Natural killer cell (primary cell): ENCODE measurements around the gene TTLL4. TPM values are rescaled to one million over a fixed set of nuclear protein-coding genes. Genes with fewer than 3 reads are reported as not detected.
A peak's percentile ranks its signal among the peaks of the same experiment; 100 is the strongest.

Experiments
- ATAC-seq, 3 donors: fragments of 150-1000 bp in 2 of 3; fragments of 200-7000 bp in 1 of 3; cut with Tn5 transposase; 1 replicate in 1 of 3; 2 replicates in 2 of 3; pipeline ENCODE4 v1.10.0; 2021; ENCODE audit warnings: mild to moderate bottlenecking in 2 of 3, moderate library complexity in 2 of 3
- DNase-seq, 2 donors: peaks; one replicate each; pipeline versions ENCODE4 v3.0.0 to v3.0.0-alpha.2; 2013 to 2021; ENCODE audit warnings: mixed read lengths in 1 of 2
- H3K27ac ChIP-seq: one replicate; pipeline ENCODE4 v1.5.1; 2013; ENCODE audit warnings: mild to moderate bottlenecking, low read length
- H3K27me3 ChIP-seq: one replicate; pipeline ENCODE4 v1.6.1; 2013; ENCODE audit warnings: low read length; ENCODE audit not compliant: control insufficient read depth, insufficient read depth
- H3K36me3 ChIP-seq: one replicate; pipeline ENCODE4 v1.6.1; 2013; ENCODE audit warnings: low read length; ENCODE audit not compliant: control insufficient read depth, insufficient read depth
- H3K4me1 ChIP-seq: one replicate; pipeline ENCODE4 v1.6.1; 2013; ENCODE audit warnings: low read length; ENCODE audit not compliant: control insufficient read depth, insufficient read depth
- H3K4me3 ChIP-seq: one replicate; pipeline ENCODE4 v1.5.1; 2013; ENCODE audit warnings: low read length
- H3K9me3 ChIP-seq: one replicate; pipeline ENCODE4 v1.6.1; 2013; ENCODE audit warnings: low read length; ENCODE audit not compliant: control insufficient read depth, insufficient read depth
- H3K27ac Mint-ChIP-seq, 2 donors: one replicate each; pipeline ENCODE4 v1.8.0; 2022; ENCODE audit warnings: mild to moderate bottlenecking in 2 of 2, mixed read lengths in 2 of 2, moderate library complexity in 1 of 2
- H3K27me3 Mint-ChIP-seq, 2 donors: one replicate each; pipeline ENCODE4 v1.8.0; 2022; ENCODE audit warnings: low read depth in 2 of 2, mixed read lengths in 2 of 2
- H3K36me3 Mint-ChIP-seq: one replicate; pipeline ENCODE4 v1.8.0; 2022; ENCODE audit warnings: mixed read lengths
- H3K4me1 Mint-ChIP-seq, 2 donors: one replicate each; pipeline ENCODE4 v1.8.0; 2022; ENCODE audit warnings: mixed read lengths in 2 of 2
- H3K4me3 Mint-ChIP-seq: one replicate; pipeline ENCODE4 v1.8.0; 2022; ENCODE audit warnings: mild to moderate bottlenecking, moderate library complexity, mixed read lengths
- H3K9me3 Mint-ChIP-seq, 2 donors: one replicate each; pipeline ENCODE4 v1.8.0; 2022; ENCODE audit warnings: mixed read lengths in 2 of 2
- WGBS: methylation state at CpG from one replicate; pipeline ENCODE4 v1.1.7; 2013; ENCODE audit warnings: missing lambda C conversion rate; ENCODE audit not compliant: insufficient coverage; 5-methylcytosine and 5-hydroxymethylcytosine counted together
- intact Hi-C: fragments of 100-400 bp; cut with micrococcal nuclease; formaldehyde crosslinking; loops from one replicate; pipeline ENCODE4 v1.14.2; 2022
- total RNA-seq, 4 donors: library from RNA; stranded (reverse); fragments of 120-200 nt in 1 of 4; gene quantifications; one replicate each; pipeline versions ENCODE4 v1.2.3 to v1.2.4, GENCODE V29; 2013 to 2022
- TF ChIP-seq, protein P1 (sequence below): fragments of 200-600 bp; IDR thresholded peaks from one replicate; pipeline ENCODE4 v1.8.0; 2022; ENCODE audit warnings: antibody characterized with exemption

The TTLL4 gene
- total RNA-seq, 3 donors from 2014 or later (not counting 1 experiment from before 2014, with no cell fraction given): 20.2 to 25.5 (median 22.8) TPM

DNA sequence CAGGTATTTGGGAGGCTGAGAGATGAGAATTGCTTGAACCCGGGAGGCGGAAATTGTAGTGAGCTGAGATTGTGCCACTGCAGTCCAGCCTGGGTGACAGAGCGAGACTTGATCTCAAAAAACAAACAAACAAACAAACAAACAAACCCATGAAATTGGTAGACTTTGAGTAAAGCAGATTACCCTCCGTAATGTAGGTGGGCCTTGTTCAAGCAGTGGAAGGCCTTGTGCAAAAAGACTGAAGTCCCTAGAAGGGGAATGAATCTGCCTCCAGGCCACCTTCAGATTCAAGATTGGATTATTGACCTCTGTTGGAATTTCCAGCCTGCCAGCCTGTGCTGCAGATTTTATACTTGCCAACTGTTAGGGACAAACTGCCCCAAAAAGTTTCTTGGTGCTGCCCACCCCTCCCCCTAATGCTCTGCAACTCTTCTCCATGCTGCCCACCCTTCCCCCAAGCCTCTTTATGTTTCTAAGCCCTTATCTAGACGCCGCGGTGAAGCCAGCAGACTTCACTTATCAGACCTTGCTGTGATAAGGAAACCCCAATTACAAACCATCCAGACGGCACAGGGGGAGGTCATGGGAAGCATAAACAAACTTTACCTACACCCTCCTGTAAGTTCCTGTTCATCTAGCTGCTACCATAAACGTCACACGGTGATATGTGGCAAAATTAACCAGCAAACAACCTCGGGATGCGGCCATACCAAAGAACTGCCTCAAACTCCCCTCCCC is 88.3 kb downstream of the TTLL4 start:
- Mint-ChIP-seq H3K27me3 (peaks cover 23 to 27% of the 10 kb centered on the region in 2 donors), H3K9me3 (no peaks in the 10 kb centered on the region), H3K4me3 (no peak overlapping the region), H3K27ac (no peak overlapping the region), H3K36me3 (no peaks in the 10 kb centered on the region), H3K4me1 (peaks cover 0 to 5% of the 10 kb centered on the region in 2 donors)
- peaks cover 17% of the 10 kb centered on the region for H3K27me3 ChIP-seq
- no peaks in the 10 kb centered on the region for H3K9me3 ChIP-seq
- H3K4me1 ChIP-seq: peaks cover 3% of the 10 kb centered on the region
- DNase-seq (no peak), ATAC-seq (no peak)
- H3K4me3 ChIP-seq: no peak overlapping the region
- intact Hi-C loops: no loop called here
- WGBS: 33% methylated on average over 11 of the region's 12 CpGs
- H3K36me3 ChIP-seq: no peaks in the 10 kb centered on the region
- no peak overlapping the region for H3K27ac ChIP-seq
- TF ChIP-seq, protein P1, sequence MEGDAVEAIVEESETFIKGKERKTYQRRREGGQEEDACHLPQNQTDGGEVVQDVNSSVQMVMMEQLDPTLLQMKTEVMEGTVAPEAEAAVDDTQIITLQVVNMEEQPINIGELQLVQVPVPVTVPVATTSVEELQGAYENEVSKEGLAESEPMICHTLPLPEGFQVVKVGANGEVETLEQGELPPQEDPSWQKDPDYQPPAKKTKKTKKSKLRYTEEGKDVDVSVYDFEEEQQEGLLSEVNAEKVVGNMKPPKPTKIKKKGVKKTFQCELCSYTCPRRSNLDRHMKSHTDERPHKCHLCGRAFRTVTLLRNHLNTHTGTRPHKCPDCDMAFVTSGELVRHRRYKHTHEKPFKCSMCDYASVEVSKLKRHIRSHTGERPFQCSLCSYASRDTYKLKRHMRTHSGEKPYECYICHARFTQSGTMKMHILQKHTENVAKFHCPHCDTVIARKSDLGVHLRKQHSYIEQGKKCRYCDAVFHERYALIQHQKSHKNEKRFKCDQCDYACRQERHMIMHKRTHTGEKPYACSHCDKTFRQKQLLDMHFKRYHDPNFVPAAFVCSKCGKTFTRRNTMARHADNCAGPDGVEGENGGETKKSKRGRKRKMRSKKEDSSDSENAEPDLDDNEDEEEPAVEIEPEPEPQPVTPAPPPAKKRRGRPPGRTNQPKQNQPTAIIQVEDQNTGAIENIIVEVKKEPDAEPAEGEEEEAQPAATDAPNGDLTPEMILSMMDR: no peak

DNA sequence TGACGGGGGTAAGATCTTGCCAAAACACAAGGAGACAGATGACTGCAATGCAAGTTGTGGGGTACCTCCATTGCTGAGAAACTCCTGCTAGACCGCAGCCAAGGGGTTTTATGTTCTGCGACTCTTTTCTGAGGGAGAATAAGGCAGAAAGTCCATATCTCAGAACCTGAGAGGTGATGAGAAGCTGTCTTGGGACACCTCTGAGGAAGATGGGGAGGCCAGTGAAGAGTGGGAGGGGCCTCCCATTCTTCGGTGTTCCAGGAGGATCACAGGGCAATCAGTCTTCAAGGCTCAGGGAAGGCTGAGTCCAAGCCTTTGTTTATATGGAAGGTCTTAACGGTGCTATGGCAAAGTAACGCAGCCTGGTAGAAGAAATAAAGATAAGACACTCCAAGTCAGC is 89.4 kb downstream of the TTLL4 start:
- 71% methylated on average over 5 of the region's 6 CpGs for WGBS
- Mint-ChIP-seq H3K27me3 (peaks cover 21% of the 10 kb centered on the region in 2 donors), H3K4me3 (no peak overlapping the region), H3K36me3 (no peaks in the 10 kb centered on the region), H3K4me1 (peaks cover 0 to 5% of the 10 kb centered on the region in 2 donors), H3K9me3 (peaks cover 0 to 2% of the 10 kb centered on the region in 2 donors), H3K27ac (no peak overlapping the region)
- Histone ChIP-seq H3K36me3 (no peaks in the 10 kb centered on the region), H3K9me3 (peaks cover 4% of the 10 kb centered on the region), H3K4me3 (no peak overlapping the region), H3K27me3 (peaks cover 27% of the 10 kb centered on the region), H3K27ac (no peak overlapping the region), H3K4me1 (peaks cover 3% of the 10 kb centered on the region)
- intact Hi-C loops: no loop called here
- ATAC-seq (no peak), DNase-seq (no peak)
- TF ChIP-seq, protein P1: no peak

DNA sequence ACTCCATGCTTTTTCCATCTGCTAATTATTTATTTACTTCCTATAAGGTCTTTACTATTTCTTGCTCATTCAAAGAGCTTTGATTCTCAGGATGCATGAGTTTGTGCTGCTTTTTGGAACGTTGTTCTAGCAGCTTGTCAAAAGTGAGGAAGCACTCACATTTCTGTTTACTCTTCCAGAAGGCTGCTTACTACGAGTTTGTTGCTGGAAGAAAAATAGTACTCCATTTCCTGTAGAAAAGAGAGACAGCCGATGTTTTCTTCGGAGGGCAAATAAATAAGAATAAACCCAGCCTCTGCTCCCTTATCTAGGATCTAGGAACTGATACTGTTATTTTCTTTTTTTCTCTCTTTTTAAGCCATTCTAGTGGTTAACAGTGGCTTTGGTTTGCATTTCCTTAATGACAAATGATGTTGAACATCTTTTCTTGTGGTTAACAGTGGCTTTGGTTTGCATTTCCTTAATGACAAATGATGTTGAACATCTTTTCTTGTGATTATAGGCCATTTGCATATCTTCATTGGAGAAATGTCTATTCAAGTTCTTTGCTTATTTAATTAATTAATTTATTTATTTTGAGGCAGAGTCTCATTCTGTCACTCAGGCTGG is 91.9 kb downstream of the TTLL4 start:
- DNase-seq (peak in 1 of 2 donors; percentile 54), ATAC-seq (peak in 2 of 3 donors; percentile 35)
- Mint-ChIP-seq H3K36me3 (no peaks in the 10 kb centered on the region), H3K27ac (no peak overlapping the region), H3K27me3 (peaks cover 24 to 31% of the 10 kb centered on the region in 2 donors), H3K4me1 (peaks cover 0 to 5% of the 10 kb centered on the region in 2 donors), H3K9me3 (peaks cover 2 to 5% of the 10 kb centered on the region in 2 donors), H3K4me3 (no peak overlapping the region)
- Histone ChIP-seq H3K27ac (no peak overlapping the region), H3K36me3 (no peaks in the 10 kb centered on the region), H3K4me1 (peaks cover 3% of the 10 kb centered on the region), H3K27me3 (peaks cover 27% of the 10 kb centered on the region), H3K4me3 (no peak overlapping the region), H3K9me3 (peaks cover 4% of the 10 kb centered on the region)
- 17% methylated on average over 1 of the region's 4 CpGs for WGBS
- intact Hi-C loops: no loop called here
- TF ChIP-seq, protein P1: no peak
